ENCODE results near the gene BAZ1A. TPM values are rescaled to one million over a fixed set of nuclear protein-coding genes. Genes with fewer than 3 reads are reported as not detected.

The BAZ1A gene
- total RNA-seq, 6 donors from 2014 or later = 27.6 to 44.3 (median 36.6) TPM

DNA sequence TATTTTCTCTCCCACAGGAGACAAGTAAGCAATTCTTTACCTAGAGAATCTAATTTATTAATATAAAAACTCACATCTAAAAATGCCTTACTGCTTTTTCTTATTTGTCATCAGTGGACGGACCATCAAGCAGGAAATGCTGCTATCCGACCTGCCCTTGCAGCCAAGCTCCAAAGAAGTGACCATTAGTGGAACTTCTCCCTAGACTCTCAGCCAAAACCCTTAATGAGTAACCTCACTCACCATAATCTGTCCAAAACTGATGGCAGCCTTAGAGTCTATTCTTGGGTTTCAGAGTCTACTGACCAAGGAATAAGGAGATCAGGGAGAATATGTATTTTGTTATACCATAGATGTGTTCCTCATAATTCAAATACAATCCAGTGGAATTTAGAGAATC is 99.8 kb downstream of the BAZ1A start:
- H3K4me3 ChIP-seq = no peak overlapping the region
- no peak for DNase-seq
- no peak for ATAC-seq (ENCODE audit: low FRiP score in 2 of 2)
- H3K4me1 ChIP-seq = no peaks in the 10 kb centered on the region
- no peak for TF ChIP-seq POLR2A (IDR thresholded peaks at IDR 0.05)
- peaks cover 8 to 83% (median 29%) of the 10 kb centered on the region in 4 donors for H3K36me3 ChIP-seq
- 90 to 95% methylated on average over 2 of the region's 2 CpGs for WGBS, 2 donors
- H3K27me3 ChIP-seq = no peaks in the 10 kb centered on the region
- no peak overlapping the region for H3K27ac ChIP-seq
- H3K9me3 ChIP-seq = no peaks in the 10 kb centered on the region

DNA sequence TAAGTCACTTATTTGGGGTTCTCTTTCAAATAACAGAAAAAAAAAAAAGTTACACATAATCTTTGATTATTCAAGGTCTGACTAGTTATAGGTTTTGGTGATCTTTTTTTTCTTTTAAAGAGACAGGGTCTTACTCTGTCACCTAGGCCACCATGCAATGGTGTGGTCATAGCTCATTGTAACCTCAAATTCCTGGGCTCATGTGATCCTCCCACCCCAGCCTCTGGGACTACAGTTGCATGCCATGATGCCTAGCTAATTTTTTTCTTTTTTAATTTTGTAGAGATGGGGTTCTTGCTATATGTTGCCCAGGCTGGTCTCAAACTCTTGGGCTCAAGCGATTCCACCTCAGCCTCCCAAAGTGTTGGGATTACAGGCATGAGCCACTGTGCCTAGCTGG is 104.3 kb downstream of the BAZ1A start:
- H3K4me3 ChIP-seq = no peak overlapping the region
- H3K9me3 ChIP-seq = no peaks in the 10 kb centered on the region
- H3K27me3 ChIP-seq = no peaks in the 10 kb centered on the region
- no peak overlapping the region for H3K27ac ChIP-seq
- ATAC-seq (ENCODE audit: low FRiP score in 2 of 2) (no peak), DNase-seq (no peak)
- H3K36me3 ChIP-seq = peaks cover 3 to 62% (median 21%) of the 10 kb centered on the region in 4 donors
- no peaks in the 10 kb centered on the region for H3K4me1 ChIP-seq
- 83 to 97% methylated on average over 1 of the region's 1 CpG for WGBS, 2 donors
- TF ChIP-seq POLR2AphosphoS5 (IDR thresholded peaks at IDR 0.05) (no peak), POLR2A (IDR thresholded peaks at IDR 0.05) (no peak)

DNA sequence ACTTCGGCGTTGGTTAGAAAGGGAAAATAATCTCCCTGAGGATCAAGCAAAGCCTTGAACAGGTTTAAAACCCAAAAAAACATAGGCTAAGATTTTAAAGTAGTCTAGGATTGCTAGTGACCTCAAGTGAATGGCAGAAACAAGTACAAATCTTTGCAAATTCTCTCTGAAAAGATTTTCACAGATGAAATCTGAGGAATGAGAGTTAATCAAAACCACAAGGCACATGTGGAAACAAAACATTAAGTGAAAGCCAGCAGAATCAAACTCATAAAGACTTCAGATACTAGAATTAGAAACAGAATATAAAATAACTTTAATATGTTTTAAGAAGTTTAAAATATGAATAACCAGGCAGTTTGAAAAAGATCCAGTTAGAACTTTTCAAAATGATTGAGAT is 108.6 kb downstream of the BAZ1A start:
- TF ChIP-seq POLR2AphosphoS5 (IDR thresholded peaks at IDR 0.05) (no peak), EP300 (IDR thresholded peaks at IDR 0.05) (no peak), POLR2A (IDR thresholded peaks at IDR 0.05) (no peak), CTCF (IDR thresholded peaks at IDR 0.05) (no peak)
- Histone ChIP-seq H3K27me3 (no peaks in the 10 kb centered on the region), H3K36me3 (peaks cover 11 to 62% (median 29%) of the 10 kb centered on the region in 4 donors), H3K27ac (no peak overlapping the region), H3K9me3 (no peaks in the 10 kb centered on the region), H3K4me1 (no peaks in the 10 kb centered on the region), H3K4me3 (no peak overlapping the region)
- DNase-seq (no peak), ATAC-seq (ENCODE audit: low FRiP score in 2 of 2) (no peak)
- WGBS, 2 donors = 86 to 92% methylated on average over 2 of the region's 2 CpGs

- no peaks in the 10 kb centered on the region for H3K9me3 ChIP-seq
- TF ChIP-seq EP300 (IDR thresholded peaks at IDR 0.05) (no peak), POLR2AphosphoS5 (IDR thresholded peaks at IDR 0.05) (no peak), CTCF (IDR thresholded peaks at IDR 0.05) (no peak), POLR2A (IDR thresholded peaks at IDR 0.05) (no peak)
- ATAC-seq (ENCODE audit: low FRiP score in 2 of 2) (no peak), DNase-seq (no peak)
- peaks cover 16 to 62% (median 31%) of the 10 kb centered on the region in 4 donors for H3K36me3 ChIP-seq
- no peak overlapping the region for H3K27ac ChIP-seq
- WGBS, 2 donors = 90 to 97% methylated on average over 3 of the region's 3 CpGs
- no peaks in the 10 kb centered on the region for H3K4me1 ChIP-seq
- H3K27me3 ChIP-seq = no peaks in the 10 kb centered on the region
- H3K4me3 ChIP-seq = no peak overlapping the region
Measured at GRCh38 chr14:34766060-34766459, 109.1 kb downstream of the BAZ1A start.

DNA sequence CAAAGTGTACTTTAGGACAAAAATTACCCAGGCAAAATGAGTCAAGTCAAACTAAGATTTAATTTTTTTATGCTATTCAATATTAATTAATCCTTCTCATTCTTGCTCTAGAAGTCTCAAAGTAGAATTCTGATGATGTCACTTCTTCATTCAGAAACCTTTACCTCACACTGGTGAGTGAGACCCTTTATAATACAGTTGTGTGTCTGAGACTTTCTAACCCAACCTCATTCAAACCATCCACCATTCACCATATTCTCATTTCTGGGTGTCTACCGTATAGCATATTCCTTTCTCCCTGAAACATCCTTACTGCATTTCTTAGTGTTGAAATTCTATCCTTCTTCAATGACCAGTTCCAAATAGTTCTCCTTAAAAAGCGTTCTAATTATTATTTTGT is 119.9 kb downstream of the BAZ1A start:
- WGBS, 2 donors = 92 to 97% methylated on average over 2 of the region's 2 CpGs
- no peak for TF ChIP-seq CTCF (IDR thresholded peaks at IDR 0.05)
- no peak for TF ChIP-seq POLR2AphosphoS5 (IDR thresholded peaks at IDR 0.05)
- no peak for TF ChIP-seq EP300 (IDR thresholded peaks at IDR 0.05)
- TF ChIP-seq POLR2A (IDR thresholded peaks at IDR 0.05) = no peak
- peaks cover 3 to 73% (median 31%) of the 10 kb centered on the region in 4 donors for H3K36me3 ChIP-seq

DNA sequence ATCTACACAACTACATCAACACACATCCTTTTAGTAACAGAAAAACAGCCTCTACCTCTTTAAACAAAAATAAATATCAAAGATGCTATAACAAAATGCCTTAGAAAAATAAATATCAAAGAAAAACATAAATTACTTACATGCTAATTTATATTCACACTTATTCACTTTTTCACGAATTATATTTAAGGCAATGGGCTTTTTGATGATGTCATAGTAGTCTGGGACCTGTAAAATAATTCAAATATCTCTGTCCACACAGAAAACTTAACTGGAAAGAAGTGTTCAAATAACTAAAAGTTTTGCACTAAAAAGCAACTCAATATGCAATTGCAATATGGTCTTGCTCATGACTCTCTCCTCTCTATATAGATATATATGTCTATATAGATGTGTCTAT is 120.5 kb downstream of the BAZ1A start:
- no peak overlapping the region for H3K4me3 ChIP-seq
- no peak overlapping the region for H3K27ac ChIP-seq
- DNase-seq (no peak), ATAC-seq (ENCODE audit: low FRiP score in 2 of 2) (no peak)
- H3K4me1 ChIP-seq = no peaks in the 10 kb centered on the region
- TF ChIP-seq EP300 (IDR thresholded peaks at IDR 0.05) = no peak
- no peaks in the 10 kb centered on the region for H3K27me3 ChIP-seq
- peaks cover 3 to 67% (median 30%) of the 10 kb centered on the region in 4 donors for H3K36me3 ChIP-seq
- H3K9me3 ChIP-seq = no peaks in the 10 kb centered on the region
- 95 to 96% methylated on average over 1 of the region's 1 CpG for WGBS, 2 donors

More for the DNA sequence above, 119.9 kb downstream of the BAZ1A start:
- H3K27ac ChIP-seq = no peak overlapping the region
- H3K4me1 ChIP-seq = no peaks in the 10 kb centered on the region
- H3K4me3 ChIP-seq = no peak overlapping the region
- H3K27me3 ChIP-seq = no peaks in the 10 kb centered on the region
- ATAC-seq (ENCODE audit: low FRiP score in 2 of 2) (no peak), DNase-seq (no peak)
- H3K9me3 ChIP-seq = no peaks in the 10 kb centered on the region

Measured in upper lobe of left lung (tissue), 6 donors.